Measurements from ENCODE around the gene CDC14A. TPM values are rescaled to one million over a fixed set of nuclear protein-coding genes. Genes with fewer than 3 reads are reported as not detected.

Gene CDC14A
- total RNA-seq, 4 donors from 2014 or later, result 18.6 to 40.6 (median 28.8) TPM

DNA sequence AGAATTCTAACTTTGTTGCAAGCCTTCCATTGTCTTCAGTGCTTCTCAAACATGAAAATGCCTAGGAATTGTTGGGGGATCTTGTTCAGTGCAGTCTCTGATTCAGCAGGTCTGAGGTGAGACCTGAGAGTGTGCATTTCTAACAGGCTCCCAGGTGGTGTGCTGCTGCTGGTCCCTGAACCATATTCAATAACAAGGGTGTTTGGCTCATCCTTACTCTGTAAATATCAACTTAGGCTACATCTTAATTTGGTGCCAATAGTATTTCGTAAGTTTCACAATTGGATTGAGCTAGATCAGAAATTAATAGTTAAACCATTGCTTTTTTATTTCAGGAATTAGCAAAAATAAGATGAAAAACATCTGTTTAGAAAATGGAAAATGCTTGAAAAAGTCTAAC lies 126.5 kb downstream of the CDC14A start:
- TF ChIP-seq POLR2A (IDR thresholded peaks at IDR 0.05) (no peak), EP300 (IDR thresholded peaks at IDR 0.05) (no peak)
- TF ChIP-seq, protein P1, sequence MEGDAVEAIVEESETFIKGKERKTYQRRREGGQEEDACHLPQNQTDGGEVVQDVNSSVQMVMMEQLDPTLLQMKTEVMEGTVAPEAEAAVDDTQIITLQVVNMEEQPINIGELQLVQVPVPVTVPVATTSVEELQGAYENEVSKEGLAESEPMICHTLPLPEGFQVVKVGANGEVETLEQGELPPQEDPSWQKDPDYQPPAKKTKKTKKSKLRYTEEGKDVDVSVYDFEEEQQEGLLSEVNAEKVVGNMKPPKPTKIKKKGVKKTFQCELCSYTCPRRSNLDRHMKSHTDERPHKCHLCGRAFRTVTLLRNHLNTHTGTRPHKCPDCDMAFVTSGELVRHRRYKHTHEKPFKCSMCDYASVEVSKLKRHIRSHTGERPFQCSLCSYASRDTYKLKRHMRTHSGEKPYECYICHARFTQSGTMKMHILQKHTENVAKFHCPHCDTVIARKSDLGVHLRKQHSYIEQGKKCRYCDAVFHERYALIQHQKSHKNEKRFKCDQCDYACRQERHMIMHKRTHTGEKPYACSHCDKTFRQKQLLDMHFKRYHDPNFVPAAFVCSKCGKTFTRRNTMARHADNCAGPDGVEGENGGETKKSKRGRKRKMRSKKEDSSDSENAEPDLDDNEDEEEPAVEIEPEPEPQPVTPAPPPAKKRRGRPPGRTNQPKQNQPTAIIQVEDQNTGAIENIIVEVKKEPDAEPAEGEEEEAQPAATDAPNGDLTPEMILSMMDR (IDR thresholded peaks at IDR 0.05), result no peak
- whole genome bisulfite sequencing, 2 donors, result 88 to 95% methylated on average over 1 of the region's 1 CpG
- no peak for DNase-seq (ENCODE audit: low spot score in 2 of 2)

DNA sequence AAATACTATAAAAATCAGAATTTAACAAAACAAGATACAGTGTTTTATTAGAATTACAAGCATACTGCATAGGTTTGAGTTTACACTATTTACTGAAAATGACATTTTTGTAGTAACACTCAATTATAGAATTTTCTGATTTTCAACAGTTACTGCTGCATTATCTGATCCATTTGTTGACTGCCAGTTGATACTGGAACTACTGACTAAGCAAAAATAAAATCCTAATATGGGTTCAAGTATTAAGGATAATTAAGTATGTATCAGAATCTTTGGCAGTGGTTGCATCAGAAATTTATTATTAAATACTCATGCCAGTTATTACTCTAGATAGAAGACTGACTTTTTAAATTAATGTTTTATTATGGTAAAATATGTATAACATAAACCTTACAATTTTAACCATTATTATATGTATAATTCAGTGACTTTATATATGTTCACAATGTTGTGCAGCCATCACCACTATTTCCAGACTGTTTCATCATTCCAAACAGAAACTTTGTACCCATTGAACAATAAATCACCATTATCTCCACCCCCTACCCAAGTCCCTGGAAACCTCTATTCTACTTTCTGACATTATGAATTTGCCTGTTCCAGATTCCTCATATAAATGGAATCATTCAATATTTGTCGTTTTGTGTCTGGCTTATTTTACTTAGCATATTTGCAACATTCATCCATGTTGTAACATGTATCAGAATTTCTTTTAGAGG lies 127.5 kb downstream of the CDC14A start:
- Histone ChIP-seq H3K9me3 (no peaks in the 10 kb centered on the region), H3K4me1 (peaks cover 0 to 12% (median 3%) of the 10 kb centered on the region in 4 donors), H3K36me3 (peaks cover 0 to 4% (median 0%) of the 10 kb centered on the region in 3 donors), H3K4me3 (no peak overlapping the region), H3K27ac (no peak overlapping the region), H3K27me3 (no peaks in the 10 kb centered on the region)
- no peak for DNase-seq (ENCODE audit: low spot score in 2 of 2)
- 64 to 79% methylated on average over 1 of the region's 1 CpG for WGBS, 2 donors
- TF ChIP-seq POLR2A (IDR thresholded peaks at IDR 0.05) (no peak), EP300 (IDR thresholded peaks at IDR 0.05) (no peak)
- TF ChIP-seq, protein P1 (IDR thresholded peaks at IDR 0.05), result no peak

More for the DNA sequence above, 126.5 kb downstream of the CDC14A start:
- H3K4me1 ChIP-seq, result peaks cover 0 to 22% (median 3%) of the 10 kb centered on the region in 4 donors
- H3K27me3 ChIP-seq, result no peaks in the 10 kb centered on the region
- no peaks in the 10 kb centered on the region for H3K9me3 ChIP-seq
- no peak overlapping the region for H3K4me3 ChIP-seq
- peaks cover 0 to 4% (median 0%) of the 10 kb centered on the region in 3 donors for H3K36me3 ChIP-seq
- H3K27ac ChIP-seq, result no peak overlapping the region

DNA sequence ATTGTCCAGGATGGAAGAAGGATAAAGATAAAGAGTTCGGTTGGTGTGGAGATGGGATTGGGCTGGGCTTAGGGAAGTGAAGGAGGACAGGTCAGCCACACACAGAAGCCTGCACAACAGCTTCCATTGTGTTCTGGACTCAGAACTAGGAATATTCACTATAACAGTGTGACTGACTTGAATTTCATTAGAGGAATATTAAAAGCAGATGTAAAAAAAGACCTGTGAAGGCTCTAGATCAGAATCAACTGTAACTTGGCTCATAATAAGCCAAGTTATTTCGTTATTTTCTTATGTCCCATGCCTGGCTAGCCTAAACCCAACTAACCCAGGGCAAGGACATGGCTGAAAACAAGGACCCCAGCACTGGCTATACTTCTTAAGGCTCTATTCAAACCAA lies 129.0 kb downstream of the CDC14A start:
- no peak for DNase-seq (ENCODE audit: low spot score in 2 of 2)
- TF ChIP-seq EP300 (IDR thresholded peaks at IDR 0.05), result no peak
- TF ChIP-seq, protein P1 (IDR thresholded peaks at IDR 0.05), result no peak
- Histone ChIP-seq H3K9me3 (no peaks in the 10 kb centered on the region), H3K4me1 (peaks cover 0 to 7% (median 3%) of the 10 kb centered on the region in 4 donors), H3K4me3 (no peak overlapping the region), H3K27me3 (no peaks in the 10 kb centered on the region), H3K36me3 (peaks cover 0 to 13% (median 0%) of the 10 kb centered on the region in 3 donors), H3K27ac (no peak overlapping the region)
- 56% methylated on average over 2 of the region's 2 CpGs for WGBS, 2 donors

DNA sequence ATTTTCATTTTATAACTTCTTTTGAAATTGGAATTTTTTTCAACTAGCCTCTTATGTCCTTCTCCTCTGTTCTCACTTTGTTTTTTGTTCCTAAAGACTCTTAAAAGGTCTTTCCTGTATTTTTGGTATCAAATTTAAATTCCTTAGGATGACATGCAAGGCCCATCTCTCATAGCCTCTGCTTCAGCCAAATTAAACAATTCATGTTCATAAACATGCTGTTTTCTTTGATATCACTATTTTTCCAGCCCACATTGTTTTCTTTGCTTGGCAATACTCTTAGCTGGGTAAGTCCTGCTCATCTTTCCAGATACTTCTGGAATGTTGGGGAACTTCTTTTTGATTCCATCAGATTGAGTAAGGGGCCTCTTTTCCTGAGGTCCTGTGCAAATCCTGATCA lies 129.9 kb downstream of the CDC14A start:
- H3K27me3 ChIP-seq, result no peaks in the 10 kb centered on the region
- peaks cover 0 to 7% (median 3%) of the 10 kb centered on the region in 4 donors for H3K4me1 ChIP-seq
- peaks cover 0 to 13% (median 0%) of the 10 kb centered on the region in 3 donors for H3K36me3 ChIP-seq
- H3K9me3 ChIP-seq, result no peaks in the 10 kb centered on the region
- TF ChIP-seq EP300 (IDR thresholded peaks at IDR 0.05) (no peak), POLR2A (IDR thresholded peaks at IDR 0.05) (no peak)
- TF ChIP-seq, protein P1 (IDR thresholded peaks at IDR 0.05), result no peak
- no peak for DNase-seq (ENCODE audit: low spot score in 2 of 2)
- H3K27ac ChIP-seq, result no peak overlapping the region
- no peak overlapping the region for H3K4me3 ChIP-seq

DNA sequence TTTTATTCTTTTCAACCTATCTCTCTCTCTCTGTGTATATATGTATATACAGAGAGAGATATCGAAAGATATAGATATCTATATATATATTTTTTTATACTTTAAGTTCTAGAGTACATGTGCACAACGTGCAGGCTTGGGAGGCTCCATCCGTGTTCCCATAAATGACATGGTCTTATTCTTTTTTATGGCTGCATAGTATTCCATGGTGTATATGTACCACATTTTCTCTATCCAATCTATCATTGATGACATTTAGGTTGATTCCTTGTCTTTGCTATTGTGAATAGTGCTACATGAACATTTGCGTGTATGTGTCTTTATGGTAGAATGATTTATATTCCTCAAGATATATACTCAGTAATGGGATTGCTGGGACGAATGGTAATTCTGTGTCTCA lies 130.4 kb downstream of the CDC14A start:
- DNase-seq (ENCODE audit: low spot score in 2 of 2), result no peak
- WGBS, 2 donors, result 96 to 99% methylated on average over 5 of the region's 5 CpGs
- Histone ChIP-seq H3K4me1 (peaks cover 0 to 7% (median 3%) of the 10 kb centered on the region in 4 donors), H3K27ac (no peak overlapping the region), H3K36me3 (peaks cover 0 to 13% (median 0%) of the 10 kb centered on the region in 3 donors), H3K4me3 (no peak overlapping the region), H3K9me3 (no peaks in the 10 kb centered on the region), H3K27me3 (no peaks in the 10 kb centered on the region)
- TF ChIP-seq POLR2A (IDR thresholded peaks at IDR 0.05), result no peak
- TF ChIP-seq EP300 (IDR thresholded peaks at IDR 0.05), result no peak
- TF ChIP-seq, protein P1 (IDR thresholded peaks at IDR 0.05), result no peak

All from tibial nerve (tissue), 4 donors.